ENCODE data around the gene CCDC8.
"Not testable (repeated sequence)": the region's sequence is repeated elsewhere in the genome, so short reads cannot be mapped to it uniquely, and the experiment has no call there.

The CCDC8 gene

DNA sequence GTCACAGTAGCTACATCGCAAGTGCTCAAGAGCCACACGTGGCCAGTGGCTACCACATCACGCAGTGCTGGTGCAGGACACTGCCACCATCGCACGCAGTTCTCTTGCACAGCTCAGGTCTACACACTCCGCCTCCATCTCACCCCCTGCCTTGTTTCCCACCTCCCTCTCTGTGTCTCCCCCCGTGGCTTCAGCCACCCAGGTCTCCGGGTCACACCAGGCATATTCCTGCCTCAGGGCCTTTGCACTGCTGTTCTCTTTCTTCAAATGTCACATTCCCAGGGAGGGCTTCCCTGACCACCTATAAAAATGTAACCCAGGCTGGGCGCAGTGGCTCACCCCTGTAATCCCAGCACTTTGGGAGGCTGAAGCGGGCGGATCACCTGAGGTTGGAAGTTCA lies 10.6 kb downstream of the CCDC8 start:
- no peak for DNase-seq

DNA sequence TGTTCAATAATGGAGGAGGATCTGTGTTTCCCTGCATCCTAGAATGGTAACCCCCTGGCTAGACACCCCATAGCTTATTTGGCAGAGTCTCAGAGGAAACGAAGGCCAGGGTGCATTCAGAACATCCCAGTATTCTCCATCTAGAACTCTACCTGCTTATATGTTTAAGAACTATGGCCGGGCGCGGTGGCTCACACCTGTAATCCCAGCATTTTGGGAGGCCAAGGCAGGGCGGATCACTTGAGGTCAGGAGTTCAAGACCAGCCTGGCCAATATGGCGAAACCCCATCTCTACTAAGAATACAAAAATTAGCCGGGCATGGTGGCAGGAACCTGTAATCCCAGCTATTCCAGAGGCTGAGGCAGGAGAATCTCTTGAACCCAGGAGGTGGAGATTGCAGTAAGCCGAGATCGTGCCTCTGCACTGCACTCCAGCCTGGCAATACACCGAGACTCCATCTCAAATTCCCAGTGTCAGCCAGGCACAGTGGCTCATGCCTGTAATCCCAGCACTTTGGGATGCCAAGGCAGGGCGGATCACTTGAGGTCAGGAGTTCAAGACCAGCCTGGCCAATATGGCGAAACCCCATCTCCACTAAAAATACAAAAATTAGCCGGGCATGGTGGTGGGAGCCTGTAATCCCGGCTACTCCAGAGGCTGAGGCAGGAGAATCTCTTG lies 15.4 kb downstream of the CCDC8 start:
- not testable (repeated sequence) for DNase-seq

DNA sequence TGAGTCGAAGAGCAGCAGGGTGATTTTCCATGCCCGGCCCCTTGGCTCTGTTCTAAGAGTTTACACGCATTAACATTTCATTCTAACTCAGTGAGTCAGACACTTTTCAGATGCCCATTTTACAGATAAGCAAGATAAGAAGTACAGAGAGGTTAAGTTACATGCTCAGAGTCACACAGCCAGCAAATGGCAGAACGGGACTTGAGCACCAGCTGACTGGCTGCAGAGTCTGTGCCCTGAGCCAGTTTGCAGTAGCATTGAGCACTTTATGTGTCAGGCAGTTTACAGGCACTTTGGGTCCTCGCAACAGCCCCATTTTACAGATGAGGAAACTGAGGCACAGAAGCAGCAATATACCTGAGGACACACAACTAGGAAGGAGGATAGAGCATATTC lies 19.0 kb downstream of the CCDC8 start:
- no peak for DNase-seq

DNA sequence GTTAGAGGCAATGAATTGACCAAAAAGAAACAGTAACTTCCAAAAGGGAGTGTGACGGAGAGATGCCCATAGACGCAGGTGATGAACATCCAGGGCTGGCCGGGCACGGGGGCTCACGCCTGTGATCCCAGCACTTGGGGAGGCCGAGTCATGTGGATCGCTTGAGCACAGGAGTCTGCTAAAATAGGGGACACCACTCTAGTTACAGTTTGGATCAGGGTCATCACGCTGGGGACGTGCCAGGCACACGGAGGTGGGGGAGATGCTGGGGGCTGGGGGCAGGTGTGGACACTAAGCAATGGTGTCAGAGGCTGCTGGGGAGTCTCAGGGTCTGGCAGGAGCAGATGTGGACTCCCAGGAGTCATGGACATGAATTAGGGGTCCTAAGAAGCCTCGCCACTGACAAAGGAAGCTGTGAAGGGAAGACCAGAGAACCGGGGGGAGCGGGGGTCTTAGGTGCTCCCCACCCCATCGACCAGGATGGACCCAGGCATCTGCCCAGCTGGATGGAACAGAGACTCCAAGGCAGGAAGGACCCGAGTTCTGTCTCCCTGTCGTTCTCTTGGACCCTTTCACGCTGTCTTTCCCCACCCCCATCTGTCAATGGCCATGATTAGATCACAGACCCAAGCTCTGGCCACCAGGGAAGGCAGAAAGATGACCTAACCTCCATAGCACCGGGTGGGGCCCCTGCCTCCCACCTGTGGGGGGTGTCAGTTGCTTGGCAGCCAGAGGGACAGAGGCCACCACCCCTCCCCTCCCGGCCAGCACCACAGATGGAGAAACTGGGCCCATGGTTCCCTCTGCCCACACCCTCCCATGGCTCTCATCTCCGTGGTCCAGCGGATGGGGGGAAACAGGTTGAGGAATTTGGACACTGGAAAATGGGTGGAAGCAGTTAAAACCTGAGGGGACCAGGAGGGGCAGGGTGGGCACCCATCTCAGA lies 19.6 kb downstream of the CCDC8 start:
- DNase-seq = no peak

DNA sequence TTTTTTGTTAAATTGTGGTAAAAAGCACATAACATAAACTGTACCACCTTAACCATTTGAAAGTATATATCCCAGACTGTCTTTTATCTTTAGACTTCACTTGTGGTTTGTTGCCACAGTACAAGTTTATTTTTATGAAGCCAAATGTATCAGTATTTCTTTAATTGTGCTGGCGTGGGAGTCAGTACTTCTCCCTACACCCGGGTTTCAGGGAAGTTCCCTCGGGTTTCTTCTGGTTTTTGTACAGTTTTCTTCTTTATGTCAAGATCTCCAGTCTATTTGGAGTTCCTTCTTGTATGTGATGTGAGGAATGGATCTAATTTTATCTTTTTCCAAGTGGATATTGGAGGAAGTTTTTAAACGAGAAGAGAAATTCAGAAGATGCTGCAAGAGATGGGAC lies 20.5 kb downstream of the CCDC8 start:
- no peak for DNase-seq

DNA sequence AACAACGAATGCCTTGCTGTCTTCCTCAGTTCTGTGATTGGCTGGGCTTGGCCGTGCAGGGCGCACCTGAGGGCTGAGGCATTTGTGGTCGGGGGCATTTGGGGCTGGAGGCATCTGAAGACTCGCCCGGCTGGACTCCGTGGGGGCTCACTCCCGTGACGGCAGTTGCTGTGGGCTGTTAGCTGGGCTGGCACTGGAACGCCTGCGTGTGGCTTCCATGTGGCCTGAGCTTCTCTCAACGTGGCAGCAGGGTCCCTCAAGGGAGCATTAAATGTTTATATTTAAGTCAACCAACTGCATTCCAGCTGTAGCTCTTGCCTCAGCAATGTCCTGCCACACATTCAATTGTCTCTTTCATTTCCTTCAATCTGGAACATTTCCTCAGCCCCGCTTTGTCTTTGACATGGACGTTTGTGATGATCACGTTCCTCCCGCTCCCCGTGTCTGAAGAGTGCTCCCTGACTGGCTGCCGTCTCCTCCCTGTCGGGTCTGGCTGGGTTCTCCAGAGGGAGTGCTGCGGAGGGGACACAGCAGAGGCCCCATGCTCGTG lies 21.0 kb downstream of the CCDC8 start:
- no peak for DNase-seq

DNA sequence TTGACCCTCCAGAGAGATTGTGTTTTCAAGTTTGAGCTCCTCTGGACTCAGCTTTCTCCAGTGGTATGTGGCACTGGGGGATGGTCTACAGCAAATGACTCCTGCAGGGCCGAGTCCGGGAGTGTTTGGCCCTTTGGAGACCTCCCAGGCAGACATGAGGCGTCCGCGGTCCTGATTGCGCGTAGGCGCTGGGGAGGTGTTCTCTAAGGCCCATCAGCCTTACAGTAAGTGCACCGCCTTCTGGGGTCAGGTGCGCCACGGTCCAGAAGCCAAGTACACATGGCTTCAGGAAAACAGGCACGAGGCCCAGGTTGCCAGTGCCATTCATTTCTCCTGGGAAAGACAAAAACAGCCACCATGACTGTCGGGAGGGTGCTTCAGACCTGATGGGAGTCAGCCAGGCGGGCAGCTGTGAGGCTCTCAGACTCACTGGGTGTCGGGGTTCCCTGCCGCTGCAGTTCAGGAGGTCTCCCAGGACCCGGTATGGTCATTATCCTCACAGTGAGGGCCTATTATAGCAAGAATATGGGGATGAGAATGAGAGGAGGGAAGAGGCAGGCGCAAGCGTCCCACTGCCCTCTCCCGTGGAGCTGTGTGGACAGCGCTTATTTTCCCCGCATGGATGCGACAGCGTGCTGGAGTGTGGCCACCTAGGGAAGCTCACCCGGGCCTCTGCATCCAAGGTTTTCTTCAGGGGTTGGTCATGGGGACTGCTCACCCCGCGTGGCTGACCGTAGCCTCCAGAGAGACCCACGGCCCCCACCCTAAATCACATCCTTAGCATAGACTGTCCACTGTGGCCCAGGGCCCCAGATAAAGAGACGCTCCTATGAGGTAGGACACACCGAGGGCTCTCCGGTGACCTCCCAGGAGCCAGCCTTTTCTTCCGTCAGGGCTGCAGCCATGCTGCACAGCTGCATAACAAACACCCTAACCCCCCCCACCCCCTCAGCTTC lies 21.8 kb downstream of the CCDC8 start:
- DNase-seq = no peak

DNA sequence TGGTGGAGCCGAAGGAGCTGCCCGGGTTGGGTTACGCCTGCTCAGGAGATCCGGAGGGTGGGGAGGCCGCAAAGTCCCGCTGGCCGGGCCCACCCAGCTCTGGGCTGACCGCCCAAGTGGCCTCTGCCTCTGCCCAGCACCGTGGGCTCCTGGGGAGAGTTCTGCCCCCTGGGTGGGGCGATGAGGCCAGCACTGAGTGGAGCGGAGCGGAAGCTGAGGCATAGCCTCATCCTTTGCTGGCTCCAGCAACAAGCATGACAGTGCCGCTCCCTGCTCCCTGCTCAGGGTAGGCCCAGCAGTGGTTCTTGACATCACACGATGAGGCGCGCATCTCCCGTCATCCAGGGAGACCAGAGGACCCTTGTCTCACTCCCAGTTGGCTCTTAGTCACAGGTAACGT lies 22.5 kb downstream of the CCDC8 start:
- DNase-seq = no peak

DNA sequence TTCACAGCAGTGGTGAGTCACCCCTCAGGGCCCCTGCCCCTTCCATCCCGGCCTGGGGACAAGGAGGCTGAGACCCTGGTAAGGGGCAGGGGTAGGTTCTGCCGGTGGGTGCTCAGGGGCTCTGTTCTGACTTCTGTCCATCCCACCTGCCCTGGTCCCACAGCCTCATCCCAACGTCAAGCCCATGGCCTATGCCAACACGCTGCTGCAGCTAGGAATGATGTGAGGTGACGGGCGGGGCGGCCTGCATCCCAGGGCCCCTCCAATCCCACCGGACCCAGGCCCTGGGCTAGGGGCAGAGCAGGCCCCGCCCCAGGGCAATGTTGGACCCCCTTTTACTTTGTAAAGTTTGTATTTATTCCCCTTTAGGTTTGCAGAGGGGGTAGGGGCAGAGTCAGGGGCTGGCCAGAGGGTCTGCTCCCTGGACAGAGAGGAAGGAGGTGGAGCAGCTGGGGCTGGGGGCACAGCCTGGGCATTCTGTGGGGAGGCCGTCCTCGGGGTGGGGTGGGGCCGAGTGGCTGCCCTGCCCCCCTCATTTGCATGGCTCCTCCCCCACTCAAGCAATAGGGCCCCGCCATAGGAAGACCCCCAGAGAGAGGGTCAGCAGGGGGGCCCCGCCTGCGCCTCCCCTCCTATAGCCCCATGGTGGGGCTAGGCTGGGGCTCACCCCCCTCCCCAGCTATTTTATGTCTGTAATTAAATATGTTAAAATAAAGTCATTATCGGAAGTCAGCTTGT lies 23.1 kb downstream of the CCDC8 start:
- no peak for DNase-seq

DNA sequence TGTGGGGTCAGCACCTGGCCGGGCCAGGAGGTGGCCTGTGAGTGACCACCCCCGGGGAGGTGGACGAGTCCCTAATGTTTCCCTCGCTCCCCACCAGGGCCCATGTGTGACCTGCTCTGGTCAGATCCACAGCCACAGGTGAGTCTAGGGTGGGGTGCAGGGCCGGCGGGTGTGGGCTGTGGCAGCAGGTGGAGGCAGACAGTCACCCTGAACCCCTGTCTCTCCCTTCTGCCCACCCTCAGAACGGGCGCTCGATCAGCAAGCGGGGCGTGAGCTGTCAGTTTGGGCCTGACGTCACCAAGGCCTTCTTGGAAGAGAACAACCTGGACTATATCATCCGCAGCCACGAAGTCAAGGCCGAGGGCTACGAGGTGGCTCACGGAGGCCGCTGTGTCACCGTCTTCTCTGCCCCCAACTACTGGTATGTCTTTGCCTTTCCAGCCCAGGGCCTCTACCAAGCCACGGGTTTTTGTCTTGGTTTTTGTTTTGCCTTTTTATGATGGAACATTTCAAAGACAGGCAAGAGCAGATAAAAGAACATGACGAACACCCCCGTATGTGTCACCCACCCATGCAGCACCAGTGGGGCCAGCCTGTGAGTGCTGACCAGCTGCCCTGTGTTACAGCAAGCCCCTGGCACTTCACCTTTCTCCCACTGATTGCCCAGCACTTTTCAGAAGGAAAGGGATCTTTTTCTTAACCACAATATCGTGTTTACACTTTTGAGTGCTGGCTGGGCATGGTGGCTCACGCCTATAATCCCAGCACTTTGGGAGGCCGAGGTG lies 24.9 kb downstream of the CCDC8 start:
- no peak for DNase-seq

DNA sequence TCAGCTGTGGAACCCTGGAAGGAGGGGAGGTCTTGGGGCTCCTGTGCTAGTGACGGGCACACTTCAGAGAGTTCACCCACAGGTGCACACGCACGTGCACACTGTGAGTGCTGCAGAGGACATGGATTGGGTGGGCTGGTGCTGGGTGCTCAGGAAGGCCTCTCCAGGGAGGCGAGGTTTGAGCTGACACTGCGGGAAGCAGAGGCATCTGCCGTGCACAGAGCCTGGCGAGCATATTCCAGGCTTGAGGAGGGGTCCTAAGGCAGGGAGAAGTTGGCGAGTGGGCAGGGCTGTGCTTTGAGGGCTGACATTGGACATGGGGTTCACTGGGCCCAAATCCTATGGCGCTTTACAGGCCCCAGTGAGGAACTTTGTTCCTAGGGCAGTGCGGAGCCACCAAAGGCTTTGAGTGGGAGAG lies 25.6 kb downstream of the CCDC8 start:
- no peak for DNase-seq

DNA sequence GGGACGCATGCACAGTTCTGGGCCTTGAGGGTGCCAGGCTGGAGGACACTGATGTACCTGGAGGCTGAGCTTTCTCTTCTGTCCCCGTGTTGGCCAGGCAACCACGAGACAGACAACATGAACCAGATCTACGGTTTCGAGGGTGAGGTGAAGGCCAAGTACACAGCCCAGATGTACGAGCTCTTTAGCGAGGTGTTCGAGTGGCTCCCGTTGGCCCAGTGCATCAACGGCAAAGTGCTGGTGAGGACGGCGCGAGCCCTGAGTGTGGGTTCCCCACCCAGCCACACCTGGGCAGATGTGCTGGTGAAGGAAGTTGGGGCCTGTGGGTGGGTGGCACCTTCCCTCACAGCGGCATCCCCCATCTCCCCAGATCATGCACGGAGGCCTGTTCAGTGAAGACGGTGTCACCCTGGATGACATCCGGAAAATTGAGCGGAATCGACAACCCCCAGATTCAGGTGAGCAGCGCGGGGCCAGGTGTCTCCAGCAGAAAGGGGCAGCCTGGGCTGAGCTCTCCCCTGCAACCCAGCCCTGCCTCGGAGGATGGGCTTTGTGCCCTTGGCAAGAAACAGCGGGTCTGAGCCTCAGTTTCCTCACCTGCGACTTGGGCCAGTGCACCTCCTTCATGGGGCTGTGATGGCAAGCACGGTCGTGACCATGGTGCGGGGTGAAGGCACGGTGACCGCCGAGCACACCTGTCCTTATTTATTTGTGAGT lies 26.2 kb downstream of the CCDC8 start:
- no peak for DNase-seq

DNA sequence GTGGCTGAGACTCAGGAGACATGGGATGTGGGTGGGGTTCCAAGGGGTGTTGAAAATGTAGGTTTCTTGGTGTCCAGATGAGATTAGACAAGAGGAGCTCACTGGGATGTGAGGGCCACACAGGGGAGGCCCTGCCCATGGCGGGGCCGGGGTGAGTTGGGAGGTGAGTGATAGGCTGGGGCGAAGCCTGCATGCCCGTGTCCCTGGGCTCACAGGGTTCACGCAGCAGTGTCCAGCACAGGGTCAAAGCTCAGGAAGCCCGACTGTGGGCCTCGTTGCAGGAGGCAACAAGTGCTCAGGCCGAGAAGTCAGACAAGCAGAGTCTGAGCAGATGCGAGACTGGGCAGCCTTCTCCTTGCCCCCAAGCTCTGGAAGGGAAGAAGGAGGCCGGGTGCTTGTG lies 27.2 kb downstream of the CCDC8 start:
- no peak for DNase-seq

DNA sequence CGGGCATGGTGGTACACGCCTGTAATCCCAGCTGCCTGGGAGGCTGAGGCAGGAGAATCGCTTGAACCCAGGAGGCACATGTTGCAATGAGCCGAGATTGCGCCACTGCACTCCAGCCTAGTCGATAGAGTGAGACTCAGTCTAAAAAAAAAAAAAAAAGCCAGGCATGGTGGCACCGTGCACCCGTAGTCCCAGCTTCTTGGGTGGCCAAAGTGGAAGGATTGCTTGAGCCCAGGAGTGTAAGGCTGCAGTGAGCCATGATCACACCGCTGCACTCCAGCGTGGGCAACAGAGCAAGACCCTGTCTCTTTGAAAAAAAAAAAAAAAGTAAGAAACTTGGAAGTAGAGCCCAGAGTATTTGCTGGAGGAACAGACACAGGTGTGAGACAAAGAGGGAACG lies 27.7 kb downstream of the CCDC8 start:
- DNase-seq = no peak

DNA sequence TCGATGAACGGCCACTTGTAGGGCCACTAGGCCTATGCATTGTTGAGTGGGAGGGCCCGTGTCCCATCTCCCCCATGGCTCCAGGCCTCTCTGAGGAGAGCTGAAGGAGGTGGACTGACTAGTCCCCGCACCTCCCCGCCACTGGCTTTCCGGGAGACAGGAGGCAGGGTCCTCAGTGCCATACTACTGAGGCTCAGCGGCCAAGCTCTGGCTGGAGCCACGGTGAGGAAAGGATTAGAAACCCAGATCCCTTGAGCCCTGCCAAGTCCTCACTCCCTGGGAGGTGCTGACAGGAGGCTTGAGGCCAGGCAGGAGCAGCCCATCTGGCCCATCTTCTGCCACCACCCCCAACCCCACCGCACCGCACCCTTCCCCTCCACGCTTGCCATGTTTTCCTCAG lies 29.0 kb downstream of the CCDC8 start:
- no peak for DNase-seq

DNA sequence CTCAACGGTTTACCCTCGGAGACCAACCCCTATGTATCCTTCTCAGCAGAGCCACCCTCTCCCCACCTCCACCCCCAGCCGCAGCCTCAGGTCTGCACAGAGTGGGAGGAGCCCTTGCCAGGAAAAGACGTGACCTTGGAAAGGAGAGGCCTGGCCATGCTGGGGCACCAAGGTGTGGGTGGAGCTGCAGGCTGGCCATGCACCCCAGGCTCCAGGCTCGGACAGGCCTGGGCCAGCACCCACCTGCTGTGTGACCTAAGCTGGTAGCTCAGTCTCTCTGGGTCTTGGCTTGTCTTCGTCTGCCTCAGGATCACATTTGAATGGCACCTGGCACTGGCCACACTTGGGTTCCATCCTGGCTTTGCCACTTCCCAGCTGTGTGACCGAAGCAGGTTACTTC lies 29.5 kb downstream of the CCDC8 start:
- DNase-seq = no peak

DNA sequence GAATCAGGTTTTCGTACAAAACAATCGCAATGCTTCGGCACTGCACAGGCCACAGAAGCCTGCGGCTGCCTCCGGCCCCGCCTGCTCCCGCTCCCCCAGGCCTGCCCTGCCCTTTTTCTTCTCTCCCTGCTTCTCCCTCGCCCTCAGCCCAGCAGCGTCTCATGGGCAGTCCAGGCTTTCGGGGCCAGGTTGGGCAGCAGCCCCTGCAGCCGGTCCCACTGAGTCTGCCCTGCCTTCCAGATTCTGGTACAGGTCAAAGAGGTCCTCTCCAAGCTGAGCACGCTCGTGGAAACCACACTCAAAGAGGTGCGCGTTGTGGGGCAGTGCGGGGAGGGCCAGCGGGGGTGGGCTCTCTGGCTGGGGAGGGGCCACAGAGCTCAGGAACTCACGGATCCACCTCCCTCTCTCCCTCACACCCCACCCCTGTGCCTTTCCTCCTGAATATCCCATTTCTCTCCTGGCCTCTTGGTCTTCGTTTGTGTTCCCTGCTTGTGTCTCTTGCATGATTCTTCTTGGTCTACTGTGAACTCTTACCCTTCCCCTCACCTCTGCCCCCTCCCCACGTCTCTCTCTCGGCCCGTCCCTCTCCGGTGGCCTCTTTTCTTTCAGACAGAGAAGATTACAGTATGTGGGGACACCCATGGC lies 30.1 kb downstream of the CCDC8 start:
- no peak for DNase-seq

DNA sequence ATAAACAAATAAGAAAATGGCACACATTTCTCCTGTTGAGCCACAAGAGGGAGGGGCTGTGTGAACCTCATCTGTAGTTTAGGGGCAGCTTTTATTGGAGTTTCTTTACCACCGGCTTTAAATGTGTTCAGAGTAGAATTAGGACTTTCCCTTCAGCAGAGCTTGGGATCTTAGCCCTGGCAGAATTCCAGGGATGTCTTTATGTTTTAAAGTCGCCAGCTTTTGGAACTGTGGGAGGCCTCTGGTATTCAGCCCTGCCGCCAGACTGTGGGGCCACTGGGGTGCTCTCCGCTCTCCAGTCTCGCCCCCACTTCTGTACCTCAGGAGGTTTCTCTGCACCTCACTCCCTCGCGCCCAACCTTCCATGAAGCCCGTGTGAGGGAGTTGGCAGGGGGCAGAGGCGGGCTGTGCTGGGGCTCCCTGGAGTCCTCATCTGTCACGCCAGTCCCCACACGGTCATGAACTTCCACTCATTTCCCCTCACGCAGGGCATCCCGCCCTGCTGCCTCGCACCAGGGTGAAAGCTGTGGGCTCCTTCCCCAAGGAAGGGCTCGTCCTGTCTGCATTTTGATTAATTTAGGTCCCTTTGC lies 31.5 kb downstream of the CCDC8 start:
- DNase-seq = no peak

DNA sequence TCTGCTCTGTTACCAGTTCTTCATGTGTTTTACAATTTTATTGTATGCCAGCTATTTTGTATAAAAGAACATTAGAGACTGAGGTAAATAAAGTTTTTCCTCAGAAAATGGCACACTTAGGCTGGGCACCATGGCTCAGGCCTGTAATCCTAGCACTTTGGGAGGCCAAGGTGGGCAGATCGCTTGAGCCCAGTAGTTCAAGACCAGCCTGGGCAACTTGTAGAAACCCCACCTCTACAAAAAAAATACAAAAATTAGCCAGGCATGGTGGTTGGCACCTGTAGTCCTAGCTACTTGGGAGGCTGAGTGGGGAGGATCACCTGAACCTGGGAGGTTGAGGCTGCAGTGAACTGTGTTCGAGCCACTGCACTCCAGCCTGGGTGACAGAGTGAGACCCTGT lies 32.0 kb downstream of the CCDC8 start:
- no peak for DNase-seq

DNA sequence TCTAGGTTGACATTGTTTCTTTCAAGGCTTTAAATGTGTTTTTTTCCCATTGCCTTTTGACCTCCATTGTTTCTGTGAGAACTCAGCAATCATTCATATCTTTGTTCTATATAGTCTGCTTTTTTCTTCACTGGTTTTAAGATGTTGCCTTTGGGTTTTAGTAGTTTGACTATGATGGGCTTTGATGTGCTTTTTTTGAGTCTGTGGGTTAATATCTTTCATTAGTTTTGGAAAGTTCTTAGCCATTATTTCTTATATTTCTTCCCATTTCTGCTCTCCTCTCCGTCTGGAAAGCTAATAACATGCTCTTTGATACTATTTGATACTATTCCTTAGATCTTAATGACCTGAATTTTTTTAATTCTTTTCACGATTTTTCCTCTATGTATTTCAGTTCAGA lies 32.7 kb downstream of the CCDC8 start:
- no peak for DNase-seq
